ENCODE measurements around the gene MCHR2. TPM values are rescaled to one million over a fixed set of nuclear protein-coding genes. Genes with fewer than 3 reads are reported as not detected.

Gene MCHR2
- total RNA-seq, 1 donor from 2014 or later = not detected

GRCh38 chr6:99905209-99906106, 88.6 kb downstream of the MCHR2 start:
- peak; percentile 79 for DNase-seq (ENCODE audit: low read depth)

DNA sequence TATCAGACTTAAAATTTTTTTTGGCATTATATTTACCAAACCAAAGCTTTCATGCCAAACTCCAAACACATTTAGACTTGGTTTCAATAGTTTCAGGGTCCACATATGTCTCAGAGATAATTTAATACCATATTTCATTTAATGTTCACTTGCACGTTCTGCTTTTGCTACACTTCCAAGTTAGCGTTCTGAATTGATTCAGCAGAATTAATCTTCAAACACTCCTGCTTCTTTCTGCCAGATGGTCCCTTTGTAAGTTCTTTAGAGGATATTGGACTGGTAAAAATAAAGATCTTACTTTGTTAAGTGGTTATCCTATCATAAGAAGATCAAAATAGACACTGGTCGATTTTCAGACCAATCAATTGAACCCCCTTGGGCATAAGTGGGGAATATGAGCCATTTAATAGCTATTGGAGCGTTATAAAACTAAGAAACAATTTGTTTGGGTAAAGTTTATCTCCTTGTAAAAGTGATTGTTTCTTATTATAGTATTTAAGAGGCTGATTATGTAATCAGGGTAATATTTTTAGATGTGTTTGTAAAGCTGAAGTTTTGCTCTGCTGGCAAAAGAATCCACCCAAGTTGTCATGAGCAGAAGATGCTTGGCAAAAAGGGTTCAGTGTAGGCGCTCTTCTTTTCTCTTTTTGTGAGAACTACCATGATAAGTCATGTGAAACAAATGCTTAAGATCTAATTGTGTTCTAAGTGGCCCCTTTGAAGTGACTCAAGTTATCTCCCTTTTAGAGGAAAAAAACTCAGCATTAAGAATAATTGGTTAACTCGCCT, 92.2 kb downstream of the MCHR2 start:
- no peak for DNase-seq (ENCODE audit: low read depth)

GRCh38 chr6:99894815-99895214, 99.2 kb downstream of the MCHR2 start:
- no peak for DNase-seq (ENCODE audit: low read depth)

GRCh38 chr6:99887066-99887465, 107.0 kb downstream of the MCHR2 start:
- DNase-seq (ENCODE audit: low read depth) = peak; percentile 73

DNA sequence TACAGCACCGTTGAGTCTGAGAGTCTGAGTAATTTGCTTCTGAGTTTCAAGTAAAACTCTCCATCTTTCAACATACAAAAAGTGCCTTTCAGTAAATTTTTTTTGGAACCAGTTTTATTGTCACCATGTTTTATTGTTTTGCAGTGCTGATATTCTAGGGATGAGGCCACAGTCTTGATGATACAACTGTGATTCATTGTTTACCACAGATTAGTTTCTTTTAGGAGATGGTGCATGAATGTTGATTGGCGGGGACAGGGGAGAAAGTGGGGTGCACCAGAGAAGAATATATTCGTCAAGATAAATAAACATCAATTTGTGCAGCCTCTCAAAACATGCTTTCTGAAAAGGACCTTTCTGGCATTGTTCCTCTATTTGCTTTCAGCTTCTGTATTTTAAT, 109.0 kb downstream of the MCHR2 start:
- DNase-seq (ENCODE audit: low read depth) = peak; percentile 64

GRCh38 chr6:99882128-99882702, 111.8 kb downstream of the MCHR2 start:
- DNase-seq (ENCODE audit: low read depth) = no peak

DNA sequence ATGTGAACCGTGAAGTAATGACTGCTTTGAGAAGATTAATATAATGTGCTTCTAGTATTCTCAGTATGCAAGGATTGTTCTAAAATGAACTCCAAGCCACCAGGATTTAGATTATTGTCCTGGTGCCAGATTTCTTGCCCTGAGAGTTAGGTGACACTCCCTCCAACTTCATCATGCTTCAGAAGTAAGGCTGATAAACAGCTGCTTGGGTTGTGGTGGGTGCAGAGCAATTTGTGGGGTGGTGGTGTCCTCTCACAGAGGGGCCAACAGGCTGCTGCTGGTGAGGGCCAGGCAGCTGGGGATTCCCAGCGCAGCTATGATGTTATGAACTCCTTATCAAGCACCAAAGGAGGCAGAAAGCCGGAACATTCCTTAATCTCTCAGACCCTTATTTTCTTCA, 114.6 kb downstream of the MCHR2 start:
- DNase-seq (ENCODE audit: low read depth) = peak; percentile 95

DNA sequence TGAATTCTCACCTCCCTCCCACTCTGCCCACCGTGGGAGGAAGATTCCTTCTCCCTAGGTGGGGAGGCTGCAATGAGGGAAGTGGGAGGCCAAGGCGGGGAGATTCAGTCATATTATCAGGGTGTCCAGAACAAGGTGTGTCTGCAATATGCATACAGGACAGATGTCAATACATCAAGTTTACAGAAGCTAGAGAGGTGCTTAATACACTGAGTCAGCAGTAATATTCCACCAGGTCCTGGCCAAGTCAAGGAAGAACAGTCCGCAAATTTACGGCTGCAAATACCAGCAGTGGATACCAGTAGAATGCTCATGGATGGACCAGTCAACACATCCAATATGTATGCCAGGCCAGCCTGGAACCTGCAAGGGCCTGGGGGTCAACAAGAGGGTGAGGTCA, 119.0 kb downstream of the MCHR2 start:
- no peak for DNase-seq (ENCODE audit: low read depth)

DNA sequence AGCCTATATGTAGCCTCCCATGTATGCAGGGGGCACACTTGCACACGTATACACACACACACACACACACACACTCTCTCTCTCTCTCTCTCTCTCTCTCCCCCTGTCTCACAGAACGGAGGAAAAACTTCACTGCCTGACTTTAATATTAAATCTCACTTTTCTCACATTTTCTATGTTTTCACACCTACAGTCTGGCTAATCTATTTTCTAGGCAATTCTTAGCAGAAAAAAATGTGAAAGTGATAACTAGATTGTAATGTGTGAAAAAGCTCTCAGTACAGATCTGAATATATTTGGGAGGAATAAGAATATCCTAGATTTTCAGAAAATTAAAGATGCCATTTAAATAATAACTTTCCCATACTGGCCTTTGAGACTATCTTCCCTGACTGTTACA, 120.9 kb downstream of the MCHR2 start:
- no peak for DNase-seq (ENCODE audit: low read depth)

DNA sequence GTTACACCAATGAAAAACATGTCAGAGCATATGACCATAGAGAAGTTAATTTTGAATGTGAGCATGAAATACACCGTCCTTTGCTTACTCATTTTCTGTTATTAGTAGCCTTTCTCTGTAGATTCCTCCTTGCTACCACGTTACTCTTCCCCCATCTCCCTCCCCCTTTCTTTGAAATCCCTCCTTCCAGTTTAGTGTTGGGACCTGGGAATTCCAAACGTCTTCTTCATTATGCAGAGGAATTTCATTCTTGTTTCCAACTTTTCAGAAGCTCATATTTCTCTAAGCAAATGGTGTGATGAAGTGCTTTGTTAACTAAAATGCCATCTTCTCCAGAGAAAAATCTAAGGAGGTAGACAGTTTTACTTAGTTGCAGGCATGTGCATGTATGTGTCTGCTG, 122.4 kb downstream of the MCHR2 start:
- DNase-seq (ENCODE audit: low read depth) = no peak

Data from myocyte (in vitro differentiated cells).